GM19193 (cell line): ENCODE results near the gene PDE6B.

Experiments used
- POLR2A ChIP-seq: IDR thresholded peaks from 4 replicates; pipeline ENCODE4 v1.6.1; 2011; ENCODE audit not compliant: insufficient read depth, insufficient read length; ENCODE audit errors: extremely low read depth

PDE6B gene

DNA sequence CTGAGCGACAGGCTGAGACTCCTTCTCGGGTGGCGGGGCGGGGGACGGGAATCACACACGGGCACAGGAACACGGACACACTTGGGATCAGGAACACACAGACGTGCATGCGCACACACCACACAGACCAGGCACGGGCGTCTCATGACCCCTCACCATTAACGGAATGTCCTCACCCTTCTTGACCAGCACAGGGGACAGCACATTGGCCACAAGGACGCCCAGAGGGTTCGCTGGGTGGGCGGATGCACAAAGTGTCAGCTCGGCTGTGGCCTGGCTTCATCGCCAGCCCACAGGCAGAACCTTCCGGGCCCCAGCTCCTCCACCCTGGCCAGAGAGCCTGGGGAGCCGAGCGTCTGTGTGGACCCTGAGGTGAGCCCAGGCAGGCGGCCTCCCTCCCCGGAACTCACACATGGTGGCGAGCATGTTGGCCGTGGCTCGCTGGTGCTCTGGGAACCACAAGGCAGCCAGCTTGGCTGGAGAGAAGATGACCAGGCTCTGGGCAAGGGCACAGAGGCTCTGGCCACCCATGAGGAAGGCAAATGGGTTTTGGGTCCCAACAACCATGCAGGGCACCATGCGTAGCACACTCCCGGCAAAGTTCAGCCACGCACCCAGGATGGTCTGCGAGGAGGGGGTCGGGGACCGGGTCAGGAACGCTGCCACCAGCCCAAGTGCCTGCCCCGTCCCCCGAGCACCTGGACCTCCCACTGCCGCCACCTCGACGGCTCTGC lies 60.5 kb downstream of the PDE6B start:
- no peak for TF ChIP-seq POLR2A

DNA sequence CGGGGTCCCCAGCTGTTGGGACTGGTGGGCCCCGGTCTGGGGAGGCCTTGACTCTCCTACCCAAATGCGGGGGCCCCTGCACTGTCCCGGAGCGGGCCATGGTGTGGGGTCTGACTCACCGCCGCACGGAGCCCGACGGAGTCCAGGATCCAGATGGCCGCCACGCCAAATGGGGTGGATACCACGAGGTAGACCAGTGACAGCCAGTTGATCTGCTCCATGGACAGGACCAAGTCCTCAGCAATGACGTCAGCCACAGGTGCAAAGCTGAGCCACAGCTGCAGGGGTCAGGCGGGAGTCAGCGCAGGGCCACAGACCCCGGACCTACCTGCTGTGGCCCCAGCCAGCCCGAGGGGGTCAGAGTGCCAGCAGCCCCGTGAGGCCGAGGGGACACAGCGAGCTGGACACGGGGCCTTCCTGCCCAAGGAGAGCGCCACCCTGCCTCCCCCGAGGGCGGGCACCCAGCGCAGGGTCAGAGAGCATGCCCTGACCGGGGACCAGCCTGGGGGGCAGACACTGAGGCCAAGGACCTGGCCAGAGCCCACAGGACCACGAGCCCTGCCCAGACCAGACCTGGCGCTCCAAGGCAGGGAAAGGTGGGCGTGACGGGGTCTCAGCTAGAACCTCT lies 61.2 kb downstream of the PDE6B start:
- TF ChIP-seq POLR2A: no peak

DNA sequence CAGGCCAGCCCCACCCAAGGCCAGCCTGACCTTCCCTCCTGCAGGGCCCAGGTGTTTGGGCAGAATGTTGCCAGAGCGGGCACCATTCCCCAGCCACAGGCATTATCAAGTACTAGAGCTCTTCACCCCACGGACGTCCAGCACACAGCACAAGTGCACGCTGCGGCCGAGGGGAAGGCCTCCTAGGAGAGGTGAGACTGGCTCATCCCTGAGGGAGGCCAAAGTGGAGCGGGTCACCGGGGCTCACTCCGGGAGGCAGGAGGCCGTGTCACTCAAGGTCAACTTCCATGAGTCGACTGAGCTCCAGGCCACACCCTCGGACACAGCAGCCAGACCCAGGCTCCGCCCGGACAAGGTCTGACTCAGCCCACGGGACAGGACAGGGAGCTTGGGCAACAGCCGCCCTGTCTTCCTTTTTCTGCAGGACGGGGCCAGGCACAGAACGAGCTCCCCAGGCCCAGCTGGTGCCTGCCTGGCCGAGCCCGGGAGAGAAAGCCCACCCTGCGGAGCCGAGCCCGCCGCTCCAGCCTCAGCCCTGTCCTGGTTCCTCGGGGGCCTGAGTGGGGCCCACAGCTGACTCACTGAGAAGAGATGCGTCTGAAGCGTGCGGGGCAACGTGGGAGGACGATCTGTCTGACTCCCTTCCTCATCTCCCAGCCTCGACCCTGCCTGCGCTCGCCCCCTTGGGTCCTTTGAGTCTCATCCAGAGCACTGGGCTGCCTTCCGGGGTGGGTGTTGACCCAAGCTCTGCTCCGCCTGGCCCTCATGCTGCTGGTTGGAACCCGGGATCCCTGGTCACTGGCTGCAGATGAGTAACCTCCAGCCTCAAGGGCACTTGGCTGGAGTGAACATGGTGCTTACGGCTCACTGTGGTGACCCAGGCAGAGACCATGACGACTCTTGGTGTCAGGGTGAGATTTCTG lies 61.9 kb downstream of the PDE6B start:
- no peak for TF ChIP-seq POLR2A

GRCh38 chr4:687971-688853 lies 62.8 kb downstream of the PDE6B start:
- TF ChIP-seq POLR2A: no peak

- no peak for TF ChIP-seq POLR2A
Observed at GRCh38 chr4:688854-689681, 63.7 kb downstream of the PDE6B start, which contains the start of gene SLC49A3. Gene SLC49A3 (minus strand): TSS chr4:689151. CDS start chr4:689127, 24 bp downstream.

DNA sequence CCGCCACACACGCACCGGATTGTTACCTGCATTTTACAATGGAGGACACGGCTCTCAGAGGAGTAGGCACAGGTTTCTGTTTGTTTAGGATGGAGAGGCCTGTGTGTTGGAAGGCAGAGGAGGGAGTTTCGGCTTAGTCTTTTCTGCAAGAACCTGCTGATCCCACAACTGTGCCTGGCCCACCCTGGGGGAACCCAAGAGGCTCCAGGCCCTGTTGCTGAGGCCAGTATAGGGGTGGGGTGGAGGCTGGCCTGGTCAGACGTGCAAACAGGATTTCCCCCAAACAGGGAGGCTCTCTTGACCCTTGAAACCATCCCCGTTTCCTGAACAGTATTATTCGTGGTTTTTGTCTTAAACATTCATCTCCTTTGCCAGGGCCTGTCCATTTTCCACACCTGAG lies 64.3 kb downstream of the PDE6B start:
- TF ChIP-seq POLR2A: no peak

- no peak for TF ChIP-seq POLR2A
Observed at GRCh38 chr4:692771-693554, 67.6 kb downstream of the PDE6B start.

- no peak for TF ChIP-seq POLR2A
Observed at GRCh38 chr4:699816-700580, 74.6 kb downstream of the PDE6B start.

GRCh38 chr4:700587-701264 lies 75.4 kb downstream of the PDE6B start:
- no peak for TF ChIP-seq POLR2A

DNA sequence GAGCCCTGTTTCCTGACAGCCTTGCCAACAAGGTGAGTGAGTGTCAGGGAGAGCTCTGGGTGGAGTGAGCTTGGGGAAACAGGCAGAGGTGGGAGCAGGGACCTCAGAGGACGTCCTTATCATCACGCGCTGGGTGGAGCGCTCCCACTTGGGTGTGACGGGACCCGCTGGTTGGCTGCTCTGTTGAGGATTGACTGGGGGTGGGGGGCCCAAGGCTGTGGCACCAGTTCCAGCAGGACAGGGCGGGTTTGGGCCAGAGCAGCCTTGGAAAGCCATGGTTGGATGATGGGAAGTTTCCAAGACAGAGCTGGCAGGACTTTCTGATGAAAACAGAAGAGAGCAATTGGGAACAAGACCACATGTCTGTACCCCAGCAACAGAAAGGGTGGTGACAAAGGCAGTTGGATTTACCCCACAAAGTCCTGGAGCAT lies 77.3 kb downstream of the PDE6B start:
- TF ChIP-seq POLR2A: no peak

GRCh38 chr4:703336-704197 lies 78.2 kb downstream of the PDE6B start:
- TF ChIP-seq POLR2A: no peak
